DMS153 treated with DMSO at 0.1 percent for 48 hours (cell line): ENCODE measurements around the gene TMC5.
A peak's percentile ranks its signal among the peaks of the same experiment; 100 is the strongest.

Source experiments
- DNase-seq: peaks from one replicate; lab custom pipeline; 2025; ENCODE audit not compliant: unreplicated experiment; lab: John Stamatoyannopoulos, UW

The TMC5 gene

DNA sequence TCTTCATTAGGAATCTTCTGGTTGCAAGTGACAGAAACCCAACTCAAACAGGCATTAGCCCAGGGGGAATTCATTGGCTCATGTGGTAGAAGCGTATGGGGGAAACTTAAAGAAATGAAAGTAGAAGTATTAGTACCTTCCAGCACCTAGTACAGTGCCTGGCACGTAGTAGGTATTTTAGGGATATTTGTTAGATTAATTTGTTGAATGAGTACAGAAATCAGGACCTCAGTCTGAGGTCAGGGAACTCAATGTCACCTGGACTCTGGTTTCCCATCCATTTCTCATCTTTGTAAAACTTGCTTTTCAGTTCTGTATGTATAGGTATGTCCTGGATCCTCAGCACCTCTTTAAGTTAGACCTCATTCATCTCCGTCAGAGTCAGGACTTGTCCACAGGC is 32.5 kb downstream of the TMC5 start:
- DNase-seq: no peak

DNA sequence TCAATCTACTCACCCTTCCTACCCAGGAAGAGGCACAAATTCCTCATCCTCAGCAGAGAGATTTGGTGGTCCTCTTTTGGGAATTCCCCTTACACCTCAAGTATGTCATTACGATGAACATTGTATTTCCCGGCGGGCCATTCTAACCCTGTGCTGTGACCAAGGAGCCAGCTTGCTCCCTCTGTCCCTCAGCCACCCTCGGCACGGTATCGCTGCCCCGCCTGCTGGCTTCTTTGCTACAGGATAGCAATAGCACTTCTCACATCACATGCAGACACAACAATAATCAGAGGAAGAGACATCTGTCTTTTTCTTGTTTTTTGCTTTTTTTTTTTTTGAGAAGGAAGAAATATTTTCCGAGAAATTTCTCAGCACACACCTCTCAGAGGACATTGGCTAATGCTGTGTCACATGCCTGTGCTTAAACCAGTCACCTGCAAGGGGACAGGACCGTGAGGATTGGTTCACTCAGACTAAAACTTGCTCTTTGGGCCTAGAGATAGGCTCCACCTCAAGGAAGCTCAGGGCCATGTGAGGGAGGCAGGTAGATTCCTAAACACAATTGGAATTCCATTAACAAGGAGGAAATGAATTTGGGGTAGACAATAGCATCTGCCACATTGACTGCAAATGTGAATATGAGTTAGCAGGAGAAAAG is 41.2 kb downstream of the TMC5 start:
- DNase-seq: no peak

DNA sequence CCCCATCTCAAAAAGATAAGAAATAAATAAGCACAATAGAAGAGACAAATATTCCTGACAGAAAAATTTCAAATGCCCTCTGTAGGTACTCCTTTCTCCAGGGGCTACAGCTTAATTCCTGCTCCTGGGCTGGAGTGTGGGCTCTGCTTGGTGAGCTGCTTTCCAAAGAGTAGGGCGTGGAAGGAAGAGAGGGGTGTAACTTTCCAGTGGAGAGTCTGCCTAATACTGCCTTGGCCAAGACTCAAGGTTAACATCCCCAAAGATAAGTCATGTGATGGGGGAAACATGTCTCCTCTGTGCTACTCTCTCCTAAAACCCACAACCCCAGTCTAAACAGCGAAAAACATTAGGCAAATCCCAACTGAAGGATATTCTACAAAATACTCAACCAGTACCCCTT is 42.7 kb downstream of the TMC5 start:
- no peak for DNase-seq

DNA sequence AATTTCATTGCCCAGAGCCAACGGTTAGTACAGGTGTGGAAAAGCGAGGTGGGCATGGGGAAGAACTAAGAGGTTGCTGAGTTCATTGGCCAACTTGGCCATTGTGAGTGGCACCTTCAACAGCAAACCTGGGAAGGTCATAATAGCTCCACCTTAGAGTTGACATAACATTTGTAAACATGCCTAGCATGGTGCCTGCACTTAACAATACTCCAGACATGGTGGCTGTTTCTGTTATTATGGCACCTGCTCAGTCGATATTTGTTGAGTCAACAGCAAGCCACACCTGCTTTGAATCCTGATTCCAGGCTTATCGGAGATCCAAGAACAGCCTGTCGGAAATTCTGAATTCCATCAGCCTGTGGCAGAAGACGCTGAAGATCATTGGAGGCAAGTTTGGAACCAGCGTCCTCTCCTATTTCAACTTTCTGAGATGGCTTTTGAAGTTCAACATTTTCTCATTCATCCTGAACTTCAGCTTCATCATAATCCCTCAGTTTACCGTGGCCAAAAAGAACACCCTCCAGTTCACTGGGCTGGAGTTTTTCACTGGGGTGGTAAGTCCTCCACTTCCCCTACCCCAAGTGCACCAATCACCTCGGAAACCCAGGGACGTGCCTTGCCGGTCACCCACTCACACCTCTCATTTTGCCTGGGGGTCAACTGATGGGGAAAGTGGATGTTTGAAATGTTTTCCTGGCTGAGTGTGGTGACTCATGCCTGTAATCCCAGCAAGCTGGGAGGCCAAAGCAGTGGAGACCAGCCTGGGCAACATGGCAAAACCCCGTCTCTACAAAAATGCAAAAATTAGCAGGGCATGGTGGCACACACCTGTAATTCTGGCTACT is 46.0 kb downstream of the TMC5 start:
- peak; percentile 69 for DNase-seq

DNA sequence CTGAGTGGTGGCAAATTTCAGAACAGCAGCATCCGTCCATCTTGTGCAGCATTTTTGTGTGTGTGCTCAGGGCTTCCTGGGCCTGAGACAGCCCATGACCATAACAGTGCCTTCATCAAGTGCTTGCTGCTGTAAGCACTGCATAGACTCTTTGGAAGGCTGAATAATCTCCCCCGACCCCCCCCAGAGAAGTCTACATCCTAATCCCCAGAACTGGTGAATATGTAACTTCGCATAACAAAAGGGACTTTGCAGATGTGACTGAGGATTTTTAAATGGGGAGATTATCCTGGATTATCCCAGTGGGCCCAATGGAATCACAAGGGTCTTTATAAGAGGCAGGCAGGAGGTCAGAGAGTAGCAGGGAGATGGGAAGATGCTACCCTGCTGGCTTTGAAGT is 50.6 kb downstream of the TMC5 start:
- DNase-seq: no peak

DNA sequence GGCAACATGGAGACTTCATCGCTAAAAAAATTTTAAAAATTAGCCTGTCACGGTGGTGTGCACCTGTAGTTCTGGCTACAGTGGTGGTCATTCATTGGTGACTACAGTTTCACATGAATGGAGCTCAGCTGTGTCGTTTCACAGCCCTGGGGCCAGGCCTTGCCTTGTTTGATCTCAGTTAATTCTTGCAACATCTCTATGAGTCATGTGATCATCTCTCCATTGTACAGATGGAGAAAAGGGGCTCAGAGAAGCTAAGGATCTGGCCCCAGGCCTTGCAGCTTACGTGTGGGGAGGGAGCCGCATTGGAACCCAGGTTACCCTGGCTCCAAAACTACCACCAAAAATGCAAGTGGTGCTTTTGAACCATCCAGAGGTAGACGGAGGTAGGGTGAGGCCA is 54.8 kb downstream of the TMC5 start:
- DNase-seq: no peak

DNA sequence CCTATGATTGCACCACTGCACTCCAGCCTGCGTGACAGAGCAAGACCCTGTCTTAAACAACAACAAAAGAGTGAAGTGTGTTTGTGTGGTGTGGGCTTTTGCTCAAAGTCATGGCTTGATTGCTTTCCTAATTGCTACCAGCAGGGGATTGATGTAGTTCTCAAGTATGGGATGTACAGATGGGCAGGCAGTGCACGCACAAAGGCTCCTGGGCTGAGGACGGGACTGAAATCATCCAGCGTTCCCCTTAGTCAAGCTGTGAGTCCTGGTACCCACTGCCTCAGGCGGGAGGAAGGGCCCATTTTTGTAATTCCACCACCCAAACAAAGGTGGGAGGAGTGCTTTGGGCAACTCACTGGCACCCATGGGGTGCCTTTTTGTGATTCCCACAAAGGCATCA is 56.9 kb downstream of the TMC5 start:
- DNase-seq: no peak

DNA sequence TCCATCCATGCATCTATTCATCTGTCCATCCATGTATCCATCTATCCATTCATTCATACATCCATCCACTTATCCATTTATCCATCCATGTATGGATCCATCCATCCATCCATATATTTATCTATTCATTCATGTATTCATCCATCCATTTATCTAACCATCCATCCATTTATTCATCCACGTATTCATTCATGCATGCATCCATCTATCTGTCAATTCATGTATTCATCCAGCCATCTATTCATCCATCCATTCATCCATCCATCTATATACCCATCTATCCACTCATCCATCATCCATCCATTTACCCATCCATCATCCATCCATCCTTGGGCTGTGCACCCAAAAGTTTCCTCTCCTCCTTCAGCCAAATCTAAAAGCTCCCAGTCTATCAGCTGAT is 60.8 kb downstream of the TMC5 start:
- no peak for DNase-seq

DNA sequence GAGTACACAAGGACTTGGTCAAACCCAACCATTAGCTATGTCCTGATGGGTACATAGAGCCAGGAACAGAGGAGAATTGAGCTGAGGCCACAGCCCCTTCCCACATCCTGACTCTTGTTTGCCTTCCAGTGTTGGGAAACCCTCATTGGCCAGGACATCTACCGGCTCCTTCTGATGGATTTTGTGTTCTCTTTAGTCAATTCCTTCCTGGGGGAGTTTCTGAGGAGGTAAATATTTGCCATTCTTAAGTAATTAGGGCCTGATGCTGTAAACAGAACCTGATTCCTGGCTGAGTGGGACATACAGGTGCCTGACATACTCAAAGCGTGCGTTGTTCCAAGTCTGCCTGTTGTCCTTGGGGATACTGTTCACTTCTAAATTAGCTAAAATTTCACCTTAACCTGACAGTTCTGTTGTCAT is 61.6 kb downstream of the TMC5 start:
- DNase-seq: no peak

DNA sequence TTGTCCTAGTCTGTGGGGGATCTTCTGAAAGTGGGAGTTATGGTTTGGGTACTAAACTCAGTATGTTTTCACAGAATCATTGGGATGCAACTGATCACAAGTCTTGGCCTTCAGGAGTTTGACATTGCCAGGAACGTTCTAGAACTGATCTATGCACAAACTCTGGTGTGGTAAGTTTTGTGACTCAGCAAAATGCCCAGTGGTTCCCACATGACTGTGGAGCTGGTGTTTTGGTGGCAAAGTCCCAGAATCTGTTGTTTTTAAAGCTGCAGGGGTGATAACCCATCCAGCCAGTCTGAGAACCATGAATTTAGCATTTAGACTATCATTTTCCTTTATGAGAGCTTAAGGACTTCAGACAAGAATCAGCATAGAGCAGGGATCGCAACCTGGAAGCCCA is 63.6 kb downstream of the TMC5 start:
- no peak for DNase-seq

DNA sequence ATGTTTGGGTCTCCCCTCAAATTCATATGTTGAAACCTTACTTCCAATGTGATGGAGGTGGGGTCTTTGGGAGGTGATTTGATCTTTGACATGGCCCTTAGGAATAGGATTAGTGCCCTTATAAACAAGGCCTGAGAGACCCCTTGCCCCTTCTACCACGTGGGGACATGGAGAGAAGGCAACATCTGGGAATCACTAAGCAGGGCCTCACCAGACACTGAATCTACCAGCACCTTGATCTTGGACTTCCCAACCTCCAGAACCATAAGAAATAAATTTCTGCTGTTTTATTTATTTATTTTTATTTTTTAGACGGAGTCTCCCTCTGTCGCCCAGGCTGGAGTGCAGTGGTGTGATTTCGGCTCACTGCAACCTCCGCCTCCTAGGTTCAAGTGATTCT is 64.1 kb downstream of the TMC5 start:
- no peak for DNase-seq

DNA sequence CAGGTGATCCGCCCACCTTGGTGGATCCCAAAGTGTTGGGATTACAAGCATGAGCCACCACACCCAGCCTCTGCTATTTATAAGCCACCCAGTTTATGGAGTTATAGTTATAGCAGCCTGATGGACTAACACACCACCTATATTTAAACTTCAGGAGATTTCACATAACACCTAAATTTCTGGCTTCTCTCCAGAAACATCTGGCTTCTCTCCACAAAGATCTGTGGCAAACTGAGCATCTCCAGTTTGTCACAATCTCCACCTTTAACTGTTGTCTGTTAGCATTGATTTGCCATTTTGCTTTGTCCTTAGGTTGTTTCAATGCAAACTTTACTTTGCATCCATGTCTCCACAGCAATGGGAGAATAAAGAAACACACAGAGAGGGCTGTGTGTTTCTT is 64.6 kb downstream of the TMC5 start:
- DNase-seq: no peak

DNA sequence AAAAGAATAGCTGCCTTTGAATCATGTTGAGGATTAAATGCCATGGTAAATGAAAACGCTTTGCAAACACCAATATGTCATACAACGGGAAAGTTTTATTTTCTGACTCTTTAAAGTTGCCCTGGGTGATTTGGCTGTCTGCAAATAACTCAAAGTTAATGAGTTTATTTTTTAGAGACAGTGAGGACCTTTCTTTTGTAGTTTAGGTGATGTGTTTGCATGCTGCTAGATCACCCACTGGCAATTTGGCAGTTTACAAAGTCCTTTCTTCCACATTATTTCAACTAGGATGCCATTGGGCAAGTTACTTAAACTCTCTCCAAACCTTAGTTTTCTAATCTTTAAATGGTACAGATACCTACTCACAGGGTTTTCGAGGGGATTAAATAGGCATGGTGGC is 66.4 kb downstream of the TMC5 start:
- DNase-seq: no peak

DNA sequence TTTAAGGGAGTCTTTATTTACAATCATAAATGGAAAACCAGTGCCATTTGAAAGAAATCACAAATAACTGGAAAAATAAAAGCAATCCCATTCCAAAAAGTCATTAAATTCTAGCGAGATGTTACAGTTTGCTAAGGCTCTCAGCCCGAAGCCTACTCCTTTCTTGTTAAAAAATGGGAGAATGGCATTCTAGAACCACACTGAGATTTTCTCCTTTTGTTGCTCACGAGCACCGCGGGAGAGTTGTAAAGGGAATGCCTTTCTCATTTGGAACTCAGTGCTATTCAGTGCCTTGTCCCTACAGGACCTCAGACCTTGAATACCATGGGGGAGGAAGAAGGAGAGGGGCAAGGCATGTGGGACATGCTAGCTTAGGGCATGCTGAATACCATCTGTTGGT is 67.9 kb downstream of the TMC5 start:
- no peak for DNase-seq

DNA sequence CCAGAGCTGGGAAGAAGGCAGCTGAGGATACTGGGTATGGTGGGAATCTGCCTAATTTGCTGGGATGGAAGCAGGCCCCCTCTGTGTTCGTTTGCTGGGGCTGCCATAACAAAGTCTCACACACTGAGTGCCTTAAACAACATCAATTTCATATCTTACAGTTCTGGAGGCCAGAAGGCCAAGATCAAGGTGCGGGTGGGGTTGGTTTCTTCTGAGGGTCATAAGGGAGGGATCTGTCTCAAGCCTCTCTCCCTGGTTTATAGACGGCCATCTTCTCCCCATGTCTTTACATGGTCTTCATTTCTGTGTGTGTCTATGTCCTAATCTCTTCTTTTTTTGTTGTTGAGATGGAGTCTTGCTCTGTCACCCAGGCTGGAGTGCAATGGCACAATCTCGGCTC is 68.4 kb downstream of the TMC5 start:
- DNase-seq: no peak

DNA sequence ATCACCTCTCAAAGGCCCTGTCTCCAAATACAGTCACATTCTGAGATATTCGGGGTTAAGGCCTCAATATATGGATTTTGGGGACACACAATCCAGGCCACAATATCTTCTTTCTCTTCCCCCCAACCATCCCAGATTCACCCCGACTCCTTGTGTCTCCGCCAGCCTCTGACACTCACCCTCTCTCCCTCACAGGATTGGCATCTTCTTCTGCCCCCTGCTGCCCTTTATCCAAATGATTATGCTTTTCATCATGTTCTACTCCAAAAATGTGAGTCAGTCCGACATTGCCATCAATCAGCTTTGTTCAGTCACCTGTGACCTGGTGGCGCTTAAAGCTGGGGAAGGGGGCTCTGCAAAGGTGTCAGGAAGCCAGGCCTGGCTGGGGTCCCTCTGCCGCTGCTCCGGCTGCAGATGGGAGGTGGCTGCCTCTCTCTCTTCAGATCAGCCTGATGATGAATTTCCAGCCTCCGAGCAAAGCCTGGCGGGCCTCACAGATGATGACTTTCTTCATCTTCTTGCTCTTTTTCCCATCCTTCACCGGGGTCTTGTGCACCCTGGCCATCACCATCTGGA is 69.2 kb downstream of the TMC5 start:
- no peak for DNase-seq

DNA sequence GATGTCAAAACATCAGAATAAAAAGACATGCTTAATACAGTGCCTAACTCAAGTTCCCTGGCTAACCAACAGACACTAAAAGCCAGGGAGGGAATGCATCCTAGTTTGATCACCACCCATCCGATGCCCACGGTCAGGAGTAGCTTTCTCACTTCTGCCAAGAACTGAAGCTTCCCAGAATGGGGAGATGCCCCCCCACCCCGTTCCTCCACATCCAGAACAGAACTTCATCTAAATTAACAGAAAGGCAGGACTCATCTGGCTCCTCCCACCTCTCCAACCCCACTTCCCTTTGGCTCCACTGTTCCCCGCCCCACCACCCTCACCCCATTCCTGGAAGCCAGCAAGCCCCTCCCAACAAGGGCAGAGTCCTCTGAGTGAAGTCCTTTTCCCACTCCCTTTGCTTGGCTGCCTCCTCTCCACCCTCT is 70.5 kb downstream of the TMC5 start:
- no peak for DNase-seq

DNA sequence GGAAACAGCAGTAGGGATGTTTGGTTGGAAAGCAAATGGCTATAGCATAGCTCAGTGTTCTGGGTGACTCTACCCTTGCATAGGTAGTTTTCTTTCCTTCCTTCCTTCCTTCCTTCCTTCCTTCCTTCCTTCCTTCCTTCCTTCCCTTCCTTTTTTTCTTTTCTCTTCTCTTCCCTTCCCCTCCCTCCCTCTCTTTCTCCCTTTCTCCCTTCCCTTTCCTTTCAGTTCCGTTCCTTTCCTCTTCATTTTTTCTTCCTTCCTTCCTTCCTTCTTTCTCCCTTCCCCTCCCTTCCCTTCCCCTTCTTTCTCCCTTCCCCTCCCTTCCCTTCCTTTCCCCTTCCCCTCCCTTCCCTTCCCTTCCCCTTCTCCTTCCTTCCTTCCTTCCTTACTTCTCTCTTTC is 72.9 kb downstream of the TMC5 start:
- no peak for DNase-seq

DNA sequence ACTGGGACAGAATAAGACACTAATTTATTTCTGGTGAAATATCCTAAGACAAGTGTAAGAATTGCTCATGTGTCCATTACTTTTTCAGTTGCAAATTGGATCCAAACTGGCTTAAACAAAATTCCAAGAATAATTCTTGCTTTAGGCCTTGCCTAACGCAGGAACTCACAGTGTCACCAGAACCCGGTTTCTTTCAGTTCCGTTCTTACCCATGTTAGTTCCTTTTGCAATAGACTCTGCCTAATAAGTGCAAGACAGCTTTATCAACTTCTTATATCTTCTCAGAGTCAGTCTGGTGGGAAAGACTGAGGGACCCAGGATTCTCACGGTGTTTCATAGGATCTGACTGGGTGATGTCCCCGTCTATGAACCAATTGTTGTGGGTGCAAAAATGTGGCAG is 79.5 kb downstream of the TMC5 start:
- DNase-seq: no peak

DNA sequence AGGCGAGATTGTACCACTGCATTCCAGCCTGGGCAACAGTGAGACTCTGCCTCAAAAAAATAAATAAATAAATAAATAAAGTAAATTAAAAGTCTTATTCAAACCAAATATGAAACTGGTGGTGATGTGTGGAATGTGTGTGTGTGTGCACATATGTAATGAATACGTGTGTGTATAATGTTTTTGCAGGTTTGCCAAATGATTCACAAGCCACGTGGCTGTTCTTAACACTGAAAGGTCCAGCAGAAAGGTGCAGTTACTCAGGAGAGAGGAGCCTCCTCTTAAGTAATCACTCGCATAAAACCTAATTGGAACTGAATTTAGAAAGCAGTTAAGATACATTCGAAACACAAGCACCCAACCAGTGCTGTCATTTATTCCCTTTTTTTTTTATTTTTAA is 81.3 kb downstream of the TMC5 start:
- DNase-seq: no peak

DNA sequence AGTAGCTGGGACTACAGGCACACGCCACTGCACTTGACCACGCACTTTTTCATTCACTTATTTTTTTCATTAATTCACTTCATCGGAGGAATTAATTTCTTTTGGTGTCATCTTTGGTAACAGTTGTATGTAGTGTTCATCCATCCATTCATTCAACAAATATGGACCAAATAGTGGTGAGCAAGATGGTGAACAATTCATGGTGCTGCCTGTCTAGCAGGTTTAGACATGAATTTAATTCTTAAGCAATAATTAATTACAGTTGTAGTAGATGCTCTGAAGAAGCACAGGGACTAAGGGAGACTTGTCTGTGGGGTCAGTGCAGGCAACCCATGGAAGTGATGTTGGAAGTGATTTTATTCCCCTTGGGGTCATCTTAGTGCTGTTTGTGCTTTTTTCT is 81.8 kb downstream of the TMC5 start:
- DNase-seq: no peak

DNA sequence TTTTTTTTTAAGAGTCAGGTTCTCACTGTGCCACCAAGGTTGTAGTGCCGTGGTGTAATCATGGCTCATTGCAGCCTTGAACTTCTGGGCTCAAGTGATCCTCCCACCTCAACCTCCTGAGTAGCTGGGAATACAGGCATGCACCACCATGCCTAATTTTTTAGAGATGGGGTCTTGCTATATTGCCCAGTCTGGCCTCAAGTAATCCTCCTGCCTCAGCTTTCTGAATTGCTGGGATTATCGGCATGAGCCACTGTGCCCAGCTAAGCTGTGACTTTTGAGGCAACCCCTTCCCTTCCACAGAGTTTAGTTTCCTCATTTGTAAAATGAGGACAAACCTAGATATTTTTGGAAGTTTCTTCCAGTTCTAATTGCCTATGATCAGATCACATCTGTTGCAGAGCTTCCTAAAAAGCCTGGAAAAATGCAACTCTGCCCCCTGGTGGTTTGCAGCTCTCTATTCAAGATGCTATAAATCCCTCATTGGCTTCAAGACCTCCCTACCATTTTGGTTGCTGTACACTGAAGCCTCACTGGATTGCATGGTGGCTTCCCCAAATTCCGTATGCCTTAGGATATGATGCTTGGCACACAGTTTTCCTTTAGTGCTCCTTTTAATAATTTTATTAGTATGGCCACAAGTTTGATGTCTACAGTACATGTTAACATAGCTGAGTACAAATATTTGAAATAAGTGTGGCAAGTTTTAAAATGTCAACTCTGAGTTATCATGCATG is 84.9 kb downstream of the TMC5 start:
- DNase-seq: peak; percentile 46
